HEK293 (cell line): Measurements from ENCODE around the gene AK9.

ENCODE experiments used
- ZNF311 ChIP-seq: fragments of 450-650 bp; formaldehyde crosslinking; IDR thresholded peaks from 2 replicates; pipeline ENCODE4 v1.5.1; 2017; ENCODE audit warnings: missing biosample characterization, missing genetic modification characterization, borderline replicate concordance
- TF ChIP-seq, protein P1 (sequence below): fragments of 450-650 bp; formaldehyde crosslinking; IDR thresholded peaks from 2 replicates; pipeline ENCODE4 v1.5.1; 2016; ENCODE audit warnings: missing biosample characterization, missing genetic modification characterization

DNA sequence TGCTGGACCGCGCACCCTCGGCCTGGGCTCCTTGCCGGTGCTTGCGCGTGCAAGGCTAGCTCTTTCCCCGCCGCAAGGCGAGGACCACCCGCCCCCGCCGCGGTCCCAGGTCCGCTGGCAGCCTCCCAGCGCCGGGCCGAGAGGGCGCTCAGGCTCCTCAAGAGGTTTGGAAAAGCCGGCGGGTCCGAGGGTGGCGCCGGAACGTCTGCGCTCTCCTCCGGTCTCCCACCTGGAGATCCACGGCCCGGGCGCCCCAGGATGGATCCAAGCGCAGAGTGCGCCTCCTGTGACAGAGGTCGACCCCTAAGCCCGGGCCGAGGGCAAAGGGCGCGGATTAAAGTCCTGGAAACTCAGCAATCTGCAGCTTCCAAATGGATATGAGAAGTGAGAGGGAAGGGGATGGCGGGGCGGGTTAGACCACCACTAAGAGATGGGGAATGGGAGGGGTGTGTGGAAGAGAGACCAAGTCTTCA is 234.9 kb downstream of the AK9 start:
- TF ChIP-seq ZNF311 (tag by site-specific recombination) = no peak
- TF ChIP-seq, protein P1, sequence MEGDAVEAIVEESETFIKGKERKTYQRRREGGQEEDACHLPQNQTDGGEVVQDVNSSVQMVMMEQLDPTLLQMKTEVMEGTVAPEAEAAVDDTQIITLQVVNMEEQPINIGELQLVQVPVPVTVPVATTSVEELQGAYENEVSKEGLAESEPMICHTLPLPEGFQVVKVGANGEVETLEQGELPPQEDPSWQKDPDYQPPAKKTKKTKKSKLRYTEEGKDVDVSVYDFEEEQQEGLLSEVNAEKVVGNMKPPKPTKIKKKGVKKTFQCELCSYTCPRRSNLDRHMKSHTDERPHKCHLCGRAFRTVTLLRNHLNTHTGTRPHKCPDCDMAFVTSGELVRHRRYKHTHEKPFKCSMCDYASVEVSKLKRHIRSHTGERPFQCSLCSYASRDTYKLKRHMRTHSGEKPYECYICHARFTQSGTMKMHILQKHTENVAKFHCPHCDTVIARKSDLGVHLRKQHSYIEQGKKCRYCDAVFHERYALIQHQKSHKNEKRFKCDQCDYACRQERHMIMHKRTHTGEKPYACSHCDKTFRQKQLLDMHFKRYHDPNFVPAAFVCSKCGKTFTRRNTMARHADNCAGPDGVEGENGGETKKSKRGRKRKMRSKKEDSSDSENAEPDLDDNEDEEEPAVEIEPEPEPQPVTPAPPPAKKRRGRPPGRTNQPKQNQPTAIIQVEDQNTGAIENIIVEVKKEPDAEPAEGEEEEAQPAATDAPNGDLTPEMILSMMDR (tag by site-specific recombination) = no peak; the same call in 1 of the 2 replicates
